ENCODE results near the gene C13orf46. TPM values are rescaled to one million over a fixed set of nuclear protein-coding genes. Genes with fewer than 3 reads are reported as not detected.
A peak's percentile ranks its signal among the peaks of the same experiment; 100 is the strongest.

C13orf46 gene
- total and polyA plus RNA-seq, 4 experiments from 2014 or later, result 1.5 to 14.2 (median 13.9) TPM; not detected in 1

GRCh38 chr13:113922412-113923118 is 51.3 kb downstream of the C13orf46 start:
- POLR2A ChIA-PET (ENCODE audit: partially characterized antibody), result no interaction called here
- H3K27me3 ChIP-seq (ENCODE audit: insufficient read depth, low read length), result peaks cover 5% of the 10 kb centered on the region
- H3K4me3 ChIP-seq (ENCODE audit: low read length in 2 of 2), result no peak overlapping the region
- Mint-ChIP-seq H3K4me1 (no peaks in the 10 kb centered on the region), H3K4me3 (no peak overlapping the region), H3K36me3 (peaks cover 0 to 5% of the 10 kb centered on the region in 2 donors), H3K27ac (peak overlapping the region in 1 of 7 donors; percentile 52), H3K27me3 (peaks cover 17 to 27% of the 10 kb centered on the region in 2 donors), H3K9me3 (peaks cover 0 to 17% (median 15%) of the 10 kb centered on the region in 8 donors)
- no peak overlapping the region for H3K27ac ChIP-seq (ENCODE audit: low read depth, low read length)
- H3K4me1 ChIP-seq (ENCODE audit: insufficient read depth, low read length), result no peaks in the 10 kb centered on the region
- intact Hi-C loops (cut with micrococcal nuclease), result no loop called here
- no peaks in the 10 kb centered on the region for H3K9me3 ChIP-seq (ENCODE audit: control insufficient read depth in 1 of 2, low read length in 2 of 2)
- no peak for DNase-seq
- no peaks in the 10 kb centered on the region for H3K36me3 ChIP-seq (ENCODE audit: insufficient read depth, low read length)
- CTCF ChIA-PET (ENCODE audit: partially characterized antibody), result no interaction called here

GRCh38 chr13:113921763-113922162 is 52.1 kb downstream of the C13orf46 start:
- H3K27ac ChIP-seq (ENCODE audit: low read depth, low read length), result no peak overlapping the region
- Mint-ChIP-seq H3K9me3 (peaks cover 0 to 17% (median 15%) of the 10 kb centered on the region in 8 donors), H3K27me3 (peaks cover 17 to 29% of the 10 kb centered on the region in 2 donors), H3K27ac (no peak overlapping the region), H3K4me1 (no peaks in the 10 kb centered on the region), H3K4me3 (no peak overlapping the region), H3K36me3 (peaks cover 0 to 5% of the 10 kb centered on the region in 2 donors)
- intact Hi-C loops (cut with micrococcal nuclease), result no loop called here
- ChIA-PET POLR2A (ENCODE audit: partially characterized antibody) (no interaction called here), CTCF (ENCODE audit: partially characterized antibody) (no interaction called here)
- no peaks in the 10 kb centered on the region for H3K36me3 ChIP-seq (ENCODE audit: insufficient read depth, low read length)
- H3K9me3 ChIP-seq (ENCODE audit: control insufficient read depth in 1 of 2, low read length in 2 of 2), result no peaks in the 10 kb centered on the region
- H3K4me3 ChIP-seq (ENCODE audit: low read length in 2 of 2), result no peak overlapping the region
- no peak for DNase-seq
- no peaks in the 10 kb centered on the region for H3K4me1 ChIP-seq (ENCODE audit: insufficient read depth, low read length)
- H3K27me3 ChIP-seq (ENCODE audit: insufficient read depth, low read length), result peaks cover 5% of the 10 kb centered on the region

GRCh38 chr13:113920606-113921286 is 53.1 kb downstream of the C13orf46 start:
- Mint-ChIP-seq H3K4me1 (no peaks in the 10 kb centered on the region), H3K27me3 (peaks cover 23 to 36% of the 10 kb centered on the region in 2 donors), H3K9me3 (peaks cover 0 to 17% (median 13%) of the 10 kb centered on the region in 8 donors), H3K36me3 (peaks cover 0 to 5% of the 10 kb centered on the region in 2 donors), H3K27ac (peak overlapping the region in 1 of 7 donors; percentile 56), H3K4me3 (no peak overlapping the region)
- Histone ChIP-seq H3K36me3 (ENCODE audit: insufficient read depth, low read length) (no peaks in the 10 kb centered on the region), H3K4me3 (ENCODE audit: low read length in 2 of 2) (no peak overlapping the region), H3K9me3 (ENCODE audit: control insufficient read depth in 1 of 2, low read length in 2 of 2) (no peaks in the 10 kb centered on the region), H3K27me3 (ENCODE audit: insufficient read depth, low read length) (peaks cover 12% of the 10 kb centered on the region), H3K27ac (ENCODE audit: low read depth, low read length) (no peak overlapping the region), H3K4me1 (ENCODE audit: insufficient read depth, low read length) (no peaks in the 10 kb centered on the region)
- intact Hi-C loops (cut with micrococcal nuclease), result no loop called here
- ChIA-PET CTCF (ENCODE audit: partially characterized antibody) (no interaction called here), POLR2A (ENCODE audit: partially characterized antibody) (no interaction called here)
- no peak for DNase-seq

- intact Hi-C loops (cut with micrococcal nuclease), result loop anchor here (5.0 kb wide), 1 partner anchor 283 kb away; no protein-coding TSS in a partner anchor
- Mint-ChIP-seq H3K36me3 (peaks cover 0 to 5% of the 10 kb centered on the region in 2 donors), H3K4me3 (no peak overlapping the region), H3K27ac (no peak overlapping the region), H3K27me3 (peaks cover 29 to 38% of the 10 kb centered on the region in 2 donors), H3K4me1 (no peaks in the 10 kb centered on the region), H3K9me3 (peaks cover 0 to 16% (median 12%) of the 10 kb centered on the region in 8 donors)
- H3K27me3 ChIP-seq (ENCODE audit: insufficient read depth, low read length), result peaks cover 18% of the 10 kb centered on the region
- ChIA-PET CTCF (ENCODE audit: partially characterized antibody) (no interaction called here), POLR2A (ENCODE audit: partially characterized antibody) (no interaction called here)
- H3K4me3 ChIP-seq (ENCODE audit: low read length in 2 of 2), result no peak overlapping the region
- no peak for DNase-seq
- H3K27ac ChIP-seq (ENCODE audit: low read depth, low read length), result no peak overlapping the region
- no peaks in the 10 kb centered on the region for H3K36me3 ChIP-seq (ENCODE audit: insufficient read depth, low read length)
- H3K9me3 ChIP-seq (ENCODE audit: control insufficient read depth in 1 of 2, low read length in 2 of 2), result no peaks in the 10 kb centered on the region
- no peaks in the 10 kb centered on the region for H3K4me1 ChIP-seq (ENCODE audit: insufficient read depth, low read length)
Measured at GRCh38 chr13:113919761-113920559, 53.9 kb downstream of the C13orf46 start.

GRCh38 chr13:113918981-113919701 is 54.7 kb downstream of the C13orf46 start:
- Mint-ChIP-seq H3K27me3 (peaks cover 31 to 40% of the 10 kb centered on the region in 2 donors), H3K36me3 (peaks cover 0 to 6% of the 10 kb centered on the region in 2 donors), H3K9me3 (peaks cover 0 to 16% (median 13%) of the 10 kb centered on the region in 8 donors), H3K4me3 (no peak overlapping the region), H3K27ac (no peak overlapping the region), H3K4me1 (peaks cover 0 to 2% (median 0%) of the 10 kb centered on the region in 4 donors)
- CTCF ChIA-PET (ENCODE audit: partially characterized antibody), result no interaction called here
- intact Hi-C loops (cut with micrococcal nuclease), result loop anchor here (5.0 kb wide), 1 partner anchor 282 kb away; no protein-coding TSS in a partner anchor
- Histone ChIP-seq H3K36me3 (ENCODE audit: insufficient read depth, low read length) (no peaks in the 10 kb centered on the region), H3K27me3 (ENCODE audit: insufficient read depth, low read length) (peaks cover 25% of the 10 kb centered on the region), H3K4me1 (ENCODE audit: insufficient read depth, low read length) (no peaks in the 10 kb centered on the region), H3K4me3 (ENCODE audit: low read length in 2 of 2) (no peak overlapping the region), H3K9me3 (ENCODE audit: control insufficient read depth in 1 of 2, low read length in 2 of 2) (no peaks in the 10 kb centered on the region), H3K27ac (ENCODE audit: low read depth, low read length) (no peak overlapping the region)
- no peak for DNase-seq
- POLR2A ChIA-PET (ENCODE audit: partially characterized antibody), result no interaction called here

- Mint-ChIP-seq H3K27ac (no peak overlapping the region), H3K4me3 (no peak overlapping the region), H3K36me3 (peaks cover 0 to 9% of the 10 kb centered on the region in 2 donors), H3K27me3 (peaks cover 34 to 40% of the 10 kb centered on the region in 2 donors), H3K4me1 (peaks cover 0 to 2% (median 0%) of the 10 kb centered on the region in 4 donors), H3K9me3 (peaks cover 0 to 16% (median 13%) of the 10 kb centered on the region in 8 donors)
- Histone ChIP-seq H3K4me1 (ENCODE audit: insufficient read depth, low read length) (no peaks in the 10 kb centered on the region), H3K27ac (ENCODE audit: low read depth, low read length) (no peak overlapping the region), H3K27me3 (ENCODE audit: insufficient read depth, low read length) (peaks cover 28% of the 10 kb centered on the region), H3K9me3 (ENCODE audit: control insufficient read depth in 1 of 2, low read length in 2 of 2) (no peaks in the 10 kb centered on the region), H3K36me3 (ENCODE audit: insufficient read depth, low read length) (no peaks in the 10 kb centered on the region), H3K4me3 (ENCODE audit: low read length in 2 of 2) (no peak overlapping the region)
- intact Hi-C loops (cut with micrococcal nuclease), result loop anchor here (5.0 kb wide), 1 partner anchor 281 kb away; no protein-coding TSS in a partner anchor
- ChIA-PET CTCF (ENCODE audit: partially characterized antibody) (no interaction called here), POLR2A (ENCODE audit: partially characterized antibody) (no interaction called here)
- no peak for DNase-seq
Measured at GRCh38 chr13:113918580-113918979, 55.3 kb downstream of the C13orf46 start.
